ENCODE results near the gene CD5L.

The CD5L gene

GRCh38 chr1:157785248-157785647 is 56.4 kb downstream of the CD5L start:
- Histone ChIP-seq H3K9ac (ENCODE audit: low read depth, low read length, poor library complexity, severe bottlenecking) (no peak overlapping the region), H3K79me2 (ENCODE audit: insufficient read depth, low read length) (no peaks in the 10 kb centered on the region), H3K9me2 (replicated peaks; ENCODE audit: low read depth, low read length) (no peaks in the 10 kb centered on the region), H2AFZ (ENCODE audit: low read length) (no peak overlapping the region), H3K4me1 (ENCODE audit: insufficient read depth, low read length, poor library complexity, severe bottlenecking) (peaks cover 33% of the 10 kb centered on the region), H3K9me3 (ENCODE audit: insufficient read depth, low read depth, low read length) (no peaks in the 10 kb centered on the region), H3K36me3 (ENCODE audit: insufficient read depth, low read length) (no peaks in the 10 kb centered on the region), H3K4me3 (ENCODE audit: low read length, poor library complexity, severe bottlenecking) (no peak overlapping the region), H4K20me1 (ENCODE audit: insufficient read depth, low read length, poor library complexity, severe bottlenecking) (no peaks in the 10 kb centered on the region), H3K4me2 (ENCODE audit: low read depth, low read length, poor library complexity, severe bottlenecking) (no peak overlapping the region), H3K27me3 (ENCODE audit: insufficient read depth, low read length, poor library complexity, severe bottlenecking) (no peaks in the 10 kb centered on the region), H3F3A (ENCODE audit: low read depth) (no peaks in the 10 kb centered on the region)
- no peak for TF ChIP-seq EZH2phosphoT487 (IDR thresholded peaks at IDR 0.05; ENCODE audit: borderline replicate concordance)
- TF ChIP-seq, protein P1, sequence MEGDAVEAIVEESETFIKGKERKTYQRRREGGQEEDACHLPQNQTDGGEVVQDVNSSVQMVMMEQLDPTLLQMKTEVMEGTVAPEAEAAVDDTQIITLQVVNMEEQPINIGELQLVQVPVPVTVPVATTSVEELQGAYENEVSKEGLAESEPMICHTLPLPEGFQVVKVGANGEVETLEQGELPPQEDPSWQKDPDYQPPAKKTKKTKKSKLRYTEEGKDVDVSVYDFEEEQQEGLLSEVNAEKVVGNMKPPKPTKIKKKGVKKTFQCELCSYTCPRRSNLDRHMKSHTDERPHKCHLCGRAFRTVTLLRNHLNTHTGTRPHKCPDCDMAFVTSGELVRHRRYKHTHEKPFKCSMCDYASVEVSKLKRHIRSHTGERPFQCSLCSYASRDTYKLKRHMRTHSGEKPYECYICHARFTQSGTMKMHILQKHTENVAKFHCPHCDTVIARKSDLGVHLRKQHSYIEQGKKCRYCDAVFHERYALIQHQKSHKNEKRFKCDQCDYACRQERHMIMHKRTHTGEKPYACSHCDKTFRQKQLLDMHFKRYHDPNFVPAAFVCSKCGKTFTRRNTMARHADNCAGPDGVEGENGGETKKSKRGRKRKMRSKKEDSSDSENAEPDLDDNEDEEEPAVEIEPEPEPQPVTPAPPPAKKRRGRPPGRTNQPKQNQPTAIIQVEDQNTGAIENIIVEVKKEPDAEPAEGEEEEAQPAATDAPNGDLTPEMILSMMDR (conservative IDR thresholded peaks at IDR 0.05; ENCODE audit: low read length) = no peak

GRCh38 chr1:157784801-157785200 is 56.8 kb downstream of the CD5L start:
- Histone ChIP-seq H4K20me1 (ENCODE audit: insufficient read depth, low read length, poor library complexity, severe bottlenecking) (no peaks in the 10 kb centered on the region), H3K9ac (ENCODE audit: low read depth, low read length, poor library complexity, severe bottlenecking) (no peak overlapping the region), H3F3A (ENCODE audit: low read depth) (no peaks in the 10 kb centered on the region), H3K9me2 (replicated peaks; ENCODE audit: low read depth, low read length) (no peaks in the 10 kb centered on the region), H3K36me3 (ENCODE audit: insufficient read depth, low read length) (no peaks in the 10 kb centered on the region), H3K79me2 (ENCODE audit: insufficient read depth, low read length) (no peaks in the 10 kb centered on the region), H3K9me3 (ENCODE audit: insufficient read depth, low read depth, low read length) (no peaks in the 10 kb centered on the region), H3K4me2 (ENCODE audit: low read depth, low read length, poor library complexity, severe bottlenecking) (no peak overlapping the region), H3K27me3 (ENCODE audit: insufficient read depth, low read length, poor library complexity, severe bottlenecking) (no peaks in the 10 kb centered on the region), H3K4me3 (ENCODE audit: low read length, poor library complexity, severe bottlenecking) (no peak overlapping the region), H3K4me1 (ENCODE audit: insufficient read depth, low read length, poor library complexity, severe bottlenecking) (peaks cover 37% of the 10 kb centered on the region), H2AFZ (ENCODE audit: low read length) (no peak overlapping the region)
- no peak for TF ChIP-seq EZH2phosphoT487 (IDR thresholded peaks at IDR 0.05; ENCODE audit: borderline replicate concordance)
- TF ChIP-seq, protein P1 (conservative IDR thresholded peaks at IDR 0.05; ENCODE audit: low read length) = no peak

DNA sequence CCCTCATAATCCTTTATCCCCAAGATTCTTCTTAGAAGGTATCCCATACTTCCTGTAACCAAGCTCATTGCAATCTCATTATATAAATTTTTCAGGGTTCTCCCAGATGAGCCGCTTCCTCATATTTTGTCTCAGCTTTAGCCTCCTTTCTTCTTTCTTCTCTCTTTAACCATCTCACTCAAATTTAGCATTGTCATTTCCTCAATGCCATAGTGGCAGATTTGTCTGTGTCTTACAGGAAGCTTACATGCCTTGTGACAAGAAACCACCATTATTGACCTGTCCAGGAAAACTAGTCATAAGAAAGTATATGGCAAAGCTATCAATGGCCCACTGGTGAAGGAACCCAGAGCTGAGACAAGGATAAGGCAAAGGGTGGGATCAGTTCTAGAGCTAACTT is 58.7 kb downstream of the CD5L start:
- no peaks in the 10 kb centered on the region for H3K27me3 ChIP-seq (ENCODE audit: insufficient read depth, low read length, poor library complexity, severe bottlenecking)
- H3K9me3 ChIP-seq (ENCODE audit: insufficient read depth, low read depth, low read length) = no peaks in the 10 kb centered on the region
- no peak for TF ChIP-seq EZH2phosphoT487 (IDR thresholded peaks at IDR 0.05; ENCODE audit: borderline replicate concordance)
- TF ChIP-seq, protein P1 (conservative IDR thresholded peaks at IDR 0.05; ENCODE audit: low read length) = no peak
- H2AFZ ChIP-seq (ENCODE audit: low read length) = 0 out of 2 replicates have a peak overlapping the region, but pooled peaks have one; percentile 8
- peak overlapping the region; percentile 47 for H3K4me2 ChIP-seq (ENCODE audit: low read depth, low read length, poor library complexity, severe bottlenecking)
- peaks cover 44% of the 10 kb centered on the region for H3K4me1 ChIP-seq (ENCODE audit: insufficient read depth, low read length, poor library complexity, severe bottlenecking)
- no peaks in the 10 kb centered on the region for H3F3A ChIP-seq (ENCODE audit: low read depth)
- no peak overlapping the region for H3K9ac ChIP-seq (ENCODE audit: low read depth, low read length, poor library complexity, severe bottlenecking)
- H4K20me1 ChIP-seq (ENCODE audit: insufficient read depth, low read length, poor library complexity, severe bottlenecking) = no peaks in the 10 kb centered on the region
- no peaks in the 10 kb centered on the region for H3K9me2 ChIP-seq (replicated peaks; ENCODE audit: low read depth, low read length)
- H3K79me2 ChIP-seq (ENCODE audit: insufficient read depth, low read length) = no peaks in the 10 kb centered on the region
- no peaks in the 10 kb centered on the region for H3K36me3 ChIP-seq (ENCODE audit: insufficient read depth, low read length)
- H3K4me3 ChIP-seq (ENCODE audit: low read length, poor library complexity, severe bottlenecking) = peak overlapping the region; percentile 0

Measured in Loucy (cell line).